SK-N-SH (cell line): ENCODE measurements around the gene RNF169. TPM values are rescaled to one million over a fixed set of nuclear protein-coding genes. Genes with fewer than 3 reads are reported as not detected.

ENCODE experiments used
- CTCF ChIA-PET: fragments of 300-600, 350-600 bp; formaldehyde crosslinking; extraction: SDS; loops from one replicate; lab custom pipeline; 2021; lab: Yijun Ruan, JAX
- POLR2A ChIA-PET: fragments of 350-600 bp; sonication (Branson Sonifier 250); formaldehyde crosslinking; extraction: SDS; loops from one replicate; lab custom pipeline; 2020; ENCODE audit warnings: antibody characterized with exemption, inconsistent platforms; lab: Yijun Ruan, JAX
- DNase-seq: peaks from one replicate; pipeline ENCODE4 v3.0.0; 2012
- H2AFZ ChIP-seq: fragments of 200-600 bp; sonication (generic); 2 replicates; pipeline ENCODE4 v1.8.1; 2016; ENCODE audit warnings: antibody characterized with exemption, mild to moderate bottlenecking, low read depth
- H3F3A ChIP-seq: fragments of 200-600 bp; sonication (generic); replicated peaks from 2 replicates; pipeline ENCODE3; 2016; ENCODE audit warnings: antibody characterized with exemption, mild to moderate bottlenecking; ENCODE audit not compliant: insufficient read depth
- H3K27ac ChIP-seq, 2 experiments: fragments of 200-500 bp in 1 of 2; fragments of 200-600 bp in 1 of 2; sonication (Bioruptor generic) in 1 of 2; sonication (generic), shearing (Covaris generic) in 1 of 2; 2 replicates each; pipeline versions ENCODE4 v1.5.1 to v1.6.1; 2014 to 2016; ENCODE audit warnings: low read depth in 2 of 2, inconsistent platforms in 1 of 2, low read length in 1 of 2, mild to moderate bottlenecking in 1 of 2, mixed read lengths in 1 of 2
- H3K27me3 ChIP-seq: fragments of 200-600 bp; sonication (generic), shearing (Covaris generic); 2 replicates; pipeline ENCODE4 v1.6.1; 2016; ENCODE audit warnings: mixed run types; ENCODE audit not compliant: insufficient read depth
- H3K36me3 ChIP-seq, 2 experiments: fragments of 200-500 bp in 1 of 2; fragments of 200-600 bp in 1 of 2; sonication (Bioruptor generic) in 1 of 2; sonication (generic) in 1 of 2; replicated peaks in 1 of 2; 2 replicates each; pipeline versions ENCODE3 to v1.5.1; 2014 to 2016; ENCODE audit warnings: low read length in 1 of 2, mild to moderate bottlenecking in 1 of 2; ENCODE audit not compliant: insufficient read depth in 2 of 2, control insufficient read depth in 1 of 2
- H3K4me1 ChIP-seq, 2 experiments: fragments of 200-500 bp in 1 of 2; fragments of 200-600 bp in 1 of 2; sonication (Bioruptor generic) in 1 of 2; sonication (generic), shearing (Covaris generic) in 1 of 2; 2 replicates each; pipeline versions ENCODE4 v1.5.1 to v1.6.1; 2014 to 2016; ENCODE audit warnings: low read depth in 1 of 2, low read length in 1 of 2, mixed run types in 1 of 2; ENCODE audit not compliant: insufficient read depth in 2 of 2, control insufficient read depth in 1 of 2
- H3K4me2 ChIP-seq: fragments of 200-600 bp; sonication (generic), shearing (Covaris generic); 2 replicates; pipeline ENCODE4 v1.6.1; 2017; ENCODE audit warnings: mixed run types
- H3K4me3 ChIP-seq, 2 experiments: fragments of 200-500 bp in 1 of 2; fragments of 200-600 bp in 1 of 2; sonication (Bioruptor generic) in 1 of 2; sonication (generic), shearing (Covaris generic) in 1 of 2; 2 replicates each; pipeline versions ENCODE4 v1.5.1 to v1.8.1; 2014 to 2016; ENCODE audit warnings: low read depth in 2 of 2, inconsistent platforms in 1 of 2, low read length in 1 of 2, mild to moderate bottlenecking in 1 of 2, mixed read lengths in 1 of 2, moderate library complexity in 1 of 2
- H3K79me2 ChIP-seq: fragments of 200-600 bp; sonication (generic); 2 replicates; pipeline ENCODE4 v1.8.1; 2017; ENCODE audit warnings: mild to moderate bottlenecking; ENCODE audit not compliant: insufficient read depth
- H3K9ac ChIP-seq: fragments of 200-600 bp; sonication (generic); 2 replicates; pipeline ENCODE4 v1.6.1; 2017; ENCODE audit warnings: mixed run types
- H3K9me2 ChIP-seq: fragments of 200-600 bp; sonication (generic); 2 replicates; pipeline ENCODE4 v1.6.1; 2017; ENCODE audit warnings: mixed run types
- H3K9me3 ChIP-seq: fragments of 200-600 bp; sonication (generic); 2 replicates; pipeline ENCODE4 v1.6.1; 2017; ENCODE audit warnings: mixed run types, mild to moderate bottlenecking, moderate library complexity
- H4K20me1 ChIP-seq: fragments of 200-600 bp; sonication (generic); 2 replicates; pipeline ENCODE4 v1.6.1; 2017; ENCODE audit warnings: mild to moderate bottlenecking, mixed run types; ENCODE audit not compliant: insufficient read depth
- CHD2 ChIP-seq: fragments of 150-350 bp; IDR thresholded peaks from 2 replicates; pipeline ENCODE4 v1.6.1; 2018; ENCODE audit warnings: low read length; ENCODE audit not compliant: partially characterized antibody
- CTCF ChIP-seq: fragments of 200-600 bp; sonication (generic); IDR thresholded peaks from 2 replicates; pipeline ENCODE4 v1.6.1; 2017; ENCODE audit warnings: antibody characterized with exemption, mild to moderate bottlenecking, moderate library complexity
- ELF1 ChIP-seq: IDR thresholded peaks from 2 replicates; pipeline ENCODE4 v1.4.0; 2012
- EP300 ChIP-seq, 2 experiments: IDR thresholded peaks; 2 replicates each; pipeline versions ENCODE4 v1.4.0 to v1.6.1; 2012; ENCODE audit warnings: borderline replicate concordance in 1 of 2, low read depth in 1 of 2, low read length in 1 of 2
- FOSL2 ChIP-seq: IDR thresholded peaks from 2 replicates; pipeline ENCODE4 v1.4.0; 2012; ENCODE audit warnings: low read depth, mild to moderate bottlenecking, moderate library complexity, borderline replicate concordance
- FOXJ3 ChIP-seq: sonication (generic); formaldehyde crosslinking; IDR thresholded peaks from 2 replicates; pipeline ENCODE4 v1.5.1; 2020; ENCODE audit warnings: mild to moderate bottlenecking, missing genetic modification reagents
- GABPA ChIP-seq: IDR thresholded peaks from 2 replicates; pipeline ENCODE4 v1.4.0; 2012; ENCODE audit warnings: low read depth, mild to moderate bottlenecking
- GATA2 ChIP-seq: sonication (generic); formaldehyde crosslinking; IDR thresholded peaks from 2 replicates; pipeline ENCODE4 v1.5.0; 2020; ENCODE audit warnings: mild to moderate bottlenecking, missing genetic modification reagents
- MAX ChIP-seq: IDR thresholded peaks from 2 replicates; pipeline ENCODE4 v1.4.0; 2012; ENCODE audit warnings: low read depth
- RAD21 ChIP-seq: IDR thresholded peaks from 2 replicates; pipeline ENCODE4 v1.6.1; 2012; ENCODE audit warnings: mild to moderate bottlenecking, low read length
- RCOR1 ChIP-seq: fragments of 150-350 bp; IDR thresholded peaks from 2 replicates; pipeline ENCODE4 v1.6.1; 2017; ENCODE audit warnings: antibody characterized with exemption, low read length
- RXRA ChIP-seq: IDR thresholded peaks from 2 replicates; pipeline ENCODE4 v1.4.0; 2012; ENCODE audit warnings: low read depth, mild to moderate bottlenecking, borderline replicate concordance
- SIN3A ChIP-seq: IDR thresholded peaks from 2 replicates; pipeline ENCODE4 v1.6.1; 2012; ENCODE audit warnings: low read depth, mild to moderate bottlenecking, low read length, moderate library complexity, borderline replicate concordance
- TAF1 ChIP-seq: IDR thresholded peaks from 2 replicates; pipeline ENCODE4 v1.6.1; 2012; ENCODE audit warnings: low read depth, mild to moderate bottlenecking, low read length, moderate library complexity, borderline replicate concordance
- TEAD4 ChIP-seq: IDR thresholded peaks from 2 replicates; pipeline ENCODE4 v1.4.0; 2012; ENCODE audit warnings: mild to moderate bottlenecking, borderline replicate concordance; ENCODE audit not compliant: insufficient read depth
- YY1 ChIP-seq: IDR thresholded peaks from 2 replicates; pipeline ENCODE4 v1.4.0; 2012; ENCODE audit warnings: low read depth, mild to moderate bottlenecking
- WGBS: methylation state at CpG from one replicate; pipeline ENCODE4 v1.1.6; 2017; ENCODE audit warnings: low lambda C conversion rate; 5-methylcytosine and 5-hydroxymethylcytosine counted together
- polyA plus RNA-seq, 3 experiments: library from polyadenylated mRNA; depleted of rRNA; stranded (reverse); fragments of >200 nt; gene quantifications; 2 replicates each; pipeline ENCODE4 v1.2.3, GENCODE V29; 2012
- TF ChIP-seq, protein P1 (sequence below): IDR thresholded peaks from 2 replicates; pipeline ENCODE4 v1.4.0; 2012; ENCODE audit warnings: low read depth, borderline replicate concordance
- TF ChIP-seq, protein P2 (sequence below): fragments of 150-350 bp; IDR thresholded peaks from 2 replicates; pipeline ENCODE4 v1.6.1; 2017; ENCODE audit warnings: antibody characterized with exemption, low read length, low read depth, borderline replicate concordance

The RNF169 gene
- polyA plus RNA-seq, 1 of the 3 experiments (the other 2 are of a cell fraction): 2.2 TPM

GRCh38 chr11:74778581-74778980 is 29.9 kb downstream of the RNF169 start:
- 97% methylated on average over 6 of the region's 6 CpGs for WGBS
- no peak overlapping the region for H3K9ac ChIP-seq
- H3F3A ChIP-seq: peaks cover 8% of the 10 kb centered on the region
- no peak overlapping the region for H3K4me3 ChIP-seq
- peaks cover 0 to 2% of the 10 kb centered on the region in 2 experiments for H3K36me3 ChIP-seq
- H3K9me3 ChIP-seq: no peaks in the 10 kb centered on the region
- peaks cover 61% of the 10 kb centered on the region for H4K20me1 ChIP-seq
- no peak overlapping the region for H3K27ac ChIP-seq
- peaks cover 93% of the 10 kb centered on the region for H3K79me2 ChIP-seq
- no peaks in the 10 kb centered on the region for H3K27me3 ChIP-seq
- no peak for TF ChIP-seq MAX
- no peak for TF ChIP-seq TAF1
- TF ChIP-seq RXRA: no peak
- TF ChIP-seq CTCF: no peak
- TF ChIP-seq RCOR1: no peak
- TF ChIP-seq, protein P1, sequence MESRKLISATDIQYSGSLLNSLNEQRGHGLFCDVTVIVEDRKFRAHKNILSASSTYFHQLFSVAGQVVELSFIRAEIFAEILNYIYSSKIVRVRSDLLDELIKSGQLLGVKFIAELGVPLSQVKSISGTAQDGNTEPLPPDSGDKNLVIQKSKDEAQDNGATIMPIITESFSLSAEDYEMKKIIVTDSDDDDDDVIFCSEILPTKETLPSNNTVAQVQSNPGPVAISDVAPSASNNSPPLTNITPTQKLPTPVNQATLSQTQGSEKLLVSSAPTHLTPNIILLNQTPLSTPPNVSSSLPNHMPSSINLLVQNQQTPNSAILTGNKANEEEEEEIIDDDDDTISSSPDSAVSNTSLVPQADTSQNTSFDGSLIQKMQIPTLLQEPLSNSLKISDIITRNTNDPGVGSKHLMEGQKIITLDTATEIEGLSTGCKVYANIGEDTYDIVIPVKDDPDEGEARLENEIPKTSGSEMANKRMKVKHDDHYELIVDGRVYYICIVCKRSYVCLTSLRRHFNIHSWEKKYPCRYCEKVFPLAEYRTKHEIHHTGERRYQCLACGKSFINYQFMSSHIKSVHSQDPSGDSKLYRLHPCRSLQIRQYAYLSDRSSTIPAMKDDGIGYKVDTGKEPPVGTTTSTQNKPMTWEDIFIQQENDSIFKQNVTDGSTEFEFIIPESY: no peak
- TF ChIP-seq, protein P2, sequence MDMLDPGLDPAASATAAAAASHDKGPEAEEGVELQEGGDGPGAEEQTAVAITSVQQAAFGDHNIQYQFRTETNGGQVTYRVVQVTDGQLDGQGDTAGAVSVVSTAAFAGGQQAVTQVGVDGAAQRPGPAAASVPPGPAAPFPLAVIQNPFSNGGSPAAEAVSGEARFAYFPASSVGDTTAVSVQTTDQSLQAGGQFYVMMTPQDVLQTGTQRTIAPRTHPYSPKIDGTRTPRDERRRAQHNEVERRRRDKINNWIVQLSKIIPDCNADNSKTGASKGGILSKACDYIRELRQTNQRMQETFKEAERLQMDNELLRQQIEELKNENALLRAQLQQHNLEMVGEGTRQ: no peak
- no peak for TF ChIP-seq TEAD4
- TF ChIP-seq GATA2 (CRISPR knock-in tag): no peak
- no peak for TF ChIP-seq FOSL2
- TF ChIP-seq ELF1: no peak
- no peak for TF ChIP-seq RAD21
- no peak for TF ChIP-seq CHD2
- no peak for TF ChIP-seq EP300 (IDR thresholded peaks at IDR 0.05; ENCODE audit: borderline replicate concordance in 1 of 2, low read depth in 1 of 2, low read length in 1 of 2)
- no peak for TF ChIP-seq GABPA
- no peak for TF ChIP-seq FOXJ3
- TF ChIP-seq YY1: no peak
- no peak for TF ChIP-seq SIN3A
- no peaks in the 10 kb centered on the region for H3K9me2 ChIP-seq
- CTCF ChIA-PET: no interaction called here
- no peak overlapping the region for H3K4me2 ChIP-seq
- POLR2A ChIA-PET: no interaction called here
- no peak for DNase-seq
- peaks cover 3 to 12% of the 10 kb centered on the region in 2 experiments for H3K4me1 ChIP-seq
- H2AFZ ChIP-seq: no peak overlapping the region
